ENCODE data around the gene KCNIP1. TPM values are rescaled to one million over a fixed set of nuclear protein-coding genes. Genes with fewer than 3 reads are reported as not detected.
A peak's percentile ranks its signal among the peaks of the same experiment; 100 is the strongest.

Gene KCNIP1
- total RNA-seq, 2 experiments from 2014 or later: not detected

GRCh38 chr5:170625221-170626165 lies 121.7 kb downstream of the KCNIP1 start:
- H3K4me1 Mint-ChIP-seq: no peaks in the 10 kb centered on the region
- CTCF ChIA-PET: interaction anchor here (1.2 to 6.3 kb wide), 3 partner anchors 11 to 191 kb away, joined by 4 to 34 read pairs (median 5); no protein-coding TSS in a partner anchor
- no peak overlapping the region for H3K27ac Mint-ChIP-seq
- ATAC-seq (no peak), DNase-seq (no peak)
- peaks cover 10% of the 10 kb centered on the region for H3K27me3 Mint-ChIP-seq
- H3K9me3 Mint-ChIP-seq (ENCODE audit: low read depth): no peaks in the 10 kb centered on the region
- H3K36me3 Mint-ChIP-seq: no peaks in the 10 kb centered on the region
- no peak overlapping the region for H3K4me3 Mint-ChIP-seq

GRCh38 chr5:170626507-170627150 lies 122.8 kb downstream of the KCNIP1 start:
- no peaks in the 10 kb centered on the region for H3K9me3 Mint-ChIP-seq (ENCODE audit: low read depth)
- H3K36me3 Mint-ChIP-seq: no peaks in the 10 kb centered on the region
- H3K4me1 Mint-ChIP-seq: no peaks in the 10 kb centered on the region
- no peak overlapping the region for H3K4me3 Mint-ChIP-seq
- DNase-seq (no peak), ATAC-seq (no peak)
- CTCF ChIA-PET: interaction anchor here (1.2 to 6.3 kb wide), 3 partner anchors 12 to 192 kb away, joined by 4 to 34 read pairs (median 8); no protein-coding TSS in a partner anchor
- H3K27me3 Mint-ChIP-seq: peaks cover 10% of the 10 kb centered on the region
- no peak overlapping the region for H3K27ac Mint-ChIP-seq

- DNase-seq (no peak), ATAC-seq (no peak)
- Mint-ChIP-seq H3K27me3 (peaks cover 10% of the 10 kb centered on the region), H3K4me1 (no peaks in the 10 kb centered on the region), H3K4me3 (no peak overlapping the region), H3K36me3 (no peaks in the 10 kb centered on the region), H3K27ac (no peak overlapping the region), H3K9me3 (ENCODE audit: low read depth) (no peaks in the 10 kb centered on the region)
- CTCF ChIA-PET: interaction anchor here (2.0 kb wide), 1 partner anchor 192 kb away, joined by 8 read pairs; no protein-coding TSS in a partner anchor
Observed at GRCh38 chr5:170627271-170627670, 123.5 kb downstream of the KCNIP1 start.

- ATAC-seq (no peak), DNase-seq (no peak)
- Mint-ChIP-seq H3K9me3 (ENCODE audit: low read depth) (no peaks in the 10 kb centered on the region), H3K4me1 (peaks cover 1% of the 10 kb centered on the region), H3K27me3 (peaks cover 12% of the 10 kb centered on the region), H3K36me3 (no peaks in the 10 kb centered on the region), H3K4me3 (no peak overlapping the region), H3K27ac (no peak overlapping the region)
- CTCF ChIA-PET: interaction anchor here (2.0 kb wide), 1 partner anchor 193 kb away, joined by 8 read pairs; no protein-coding TSS in a partner anchor
Observed at GRCh38 chr5:170628028-170628427, 124.2 kb downstream of the KCNIP1 start.

- Mint-ChIP-seq H3K4me1 (peaks cover 8% of the 10 kb centered on the region), H3K27ac (no peak overlapping the region), H3K9me3 (ENCODE audit: low read depth) (no peaks in the 10 kb centered on the region), H3K27me3 (peaks cover 16% of the 10 kb centered on the region), H3K36me3 (no peaks in the 10 kb centered on the region), H3K4me3 (no peak overlapping the region)
- no peak for ATAC-seq
- CTCF ChIA-PET: interaction anchor here (2.0 kb wide), 1 partner anchor 194 kb away, joined by 8 read pairs; no protein-coding TSS in a partner anchor
- DNase-seq: no peak
Observed at GRCh38 chr5:170628691-170629565, 125.1 kb downstream of the KCNIP1 start.

GRCh38 chr5:170629566-170630175 lies 125.9 kb downstream of the KCNIP1 start:
- Mint-ChIP-seq H3K36me3 (no peaks in the 10 kb centered on the region), H3K4me3 (no peak overlapping the region), H3K27me3 (peaks cover 15% of the 10 kb centered on the region), H3K9me3 (ENCODE audit: low read depth) (no peaks in the 10 kb centered on the region), H3K27ac (no peak overlapping the region), H3K4me1 (peaks cover 8% of the 10 kb centered on the region)
- DNase-seq (no peak), ATAC-seq (no peak)
- CTCF ChIA-PET: no interaction called here

- no peak for ATAC-seq
- CTCF ChIA-PET: interaction anchor here (1.2 to 1.7 kb wide), 2 partner anchors 18 to 209 kb away, joined by 3 to 4 read pairs; no protein-coding TSS in a partner anchor
- H3K27ac Mint-ChIP-seq: no peak overlapping the region
- H3K27me3 Mint-ChIP-seq: peaks cover 15% of the 10 kb centered on the region
- H3K4me3 Mint-ChIP-seq: no peak overlapping the region
- no peaks in the 10 kb centered on the region for H3K36me3 Mint-ChIP-seq
- no peak for DNase-seq
- H3K4me1 Mint-ChIP-seq: peaks cover 8% of the 10 kb centered on the region
- H3K9me3 Mint-ChIP-seq (ENCODE audit: low read depth): no peaks in the 10 kb centered on the region
Observed at GRCh38 chr5:170630226-170630625, 126.4 kb downstream of the KCNIP1 start.

- no peak for ATAC-seq
- H3K4me1 Mint-ChIP-seq: peaks cover 8% of the 10 kb centered on the region
- no peaks in the 10 kb centered on the region for H3K9me3 Mint-ChIP-seq (ENCODE audit: low read depth)
- CTCF ChIA-PET: interaction anchor here (0.9 to 5.6 kb wide), 5 partner anchors 11 to 209 kb away, joined by 3 to 73 read pairs (median 3); no protein-coding TSS in a partner anchor
- H3K27me3 Mint-ChIP-seq: peaks cover 15% of the 10 kb centered on the region
- no peak for DNase-seq
- no peak overlapping the region for H3K27ac Mint-ChIP-seq
- no peak overlapping the region for H3K4me3 Mint-ChIP-seq
- no peaks in the 10 kb centered on the region for H3K36me3 Mint-ChIP-seq
Observed at GRCh38 chr5:170630711-170631141, 126.9 kb downstream of the KCNIP1 start.

- H3K4me1 Mint-ChIP-seq: peaks cover 8% of the 10 kb centered on the region
- no peaks in the 10 kb centered on the region for H3K36me3 Mint-ChIP-seq
- ATAC-seq (no peak), DNase-seq (no peak)
- CTCF ChIA-PET: interaction anchor here (0.8 to 5.6 kb wide), 9 partner anchors 12 to 210 kb away, joined by 3 to 73 read pairs (median 4); no protein-coding TSS in a partner anchor
- H3K27ac Mint-ChIP-seq: no peak overlapping the region
- H3K9me3 Mint-ChIP-seq (ENCODE audit: low read depth): no peaks in the 10 kb centered on the region
- H3K4me3 Mint-ChIP-seq: no peak overlapping the region
- H3K27me3 Mint-ChIP-seq: peaks cover 13% of the 10 kb centered on the region
Observed at GRCh38 chr5:170631466-170632195, 127.8 kb downstream of the KCNIP1 start.

- Mint-ChIP-seq H3K4me3 (no peak overlapping the region), H3K36me3 (no peaks in the 10 kb centered on the region), H3K4me1 (peaks cover 8% of the 10 kb centered on the region), H3K27me3 (peaks cover 13% of the 10 kb centered on the region), H3K27ac (no peak overlapping the region), H3K9me3 (ENCODE audit: low read depth) (no peaks in the 10 kb centered on the region)
- no peak for ATAC-seq
- CTCF ChIA-PET: interaction anchor here (0.8 to 5.6 kb wide), 5 partner anchors 13 to 208 kb away, joined by 3 to 73 read pairs (median 4); no protein-coding TSS in a partner anchor
- DNase-seq: no peak
Observed at GRCh38 chr5:170632266-170632984, 128.6 kb downstream of the KCNIP1 start.

GRCh38 chr5:170632985-170633234 lies 129.1 kb downstream of the KCNIP1 start:
- DNase-seq (peak; percentile 55), ATAC-seq (peak; percentile 62)
- Mint-ChIP-seq H3K27ac (no peak overlapping the region), H3K9me3 (ENCODE audit: low read depth) (no peaks in the 10 kb centered on the region), H3K36me3 (no peaks in the 10 kb centered on the region), H3K27me3 (peaks cover 13% of the 10 kb centered on the region), H3K4me1 (peaks cover 8% of the 10 kb centered on the region), H3K4me3 (no peak overlapping the region)
- CTCF ChIA-PET: interaction anchor here (1.0 to 5.6 kb wide), 5 partner anchors 14 to 532 kb away, joined by 3 to 73 read pairs (median 4); no protein-coding TSS in a partner anchor
